ENCODE data around the gene CAPN12. TPM values are rescaled to one million over a fixed set of nuclear protein-coding genes. Genes with fewer than 3 reads are reported as not detected.

The CAPN12 gene
- total RNA-seq, 1 donor from 2014 or later: 12.4 TPM

- no peak for ATAC-seq (ENCODE audit: low read depth)
- Mint-ChIP-seq H3K27ac (no peak overlapping the region), H3K4me1 (no peaks in the 10 kb centered on the region), H3K4me3 (no peak overlapping the region), H3K27me3 (no peaks in the 10 kb centered on the region), H3K9me3 (no peaks in the 10 kb centered on the region), H3K36me3 (ENCODE audit: low read depth) (peaks cover 77% of the 10 kb centered on the region)
- no peak for DNase-seq
- ChIA-PET POLR2A (no interaction called here), CTCF (interaction anchor here (0.6 kb wide), 1 partner anchor 276 kb away, joined by 4 read pairs; no protein-coding TSS in a partner anchor)
- no peak for TF ChIP-seq CTCF (IDR thresholded peaks at IDR 0.05)
- intact Hi-C loops (cut with micrococcal nuclease): no loop called here
Measured at GRCh38 chr19:38712161-38712748, 32.0 kb downstream of the CAPN12 start.

GRCh38 chr19:38711726-38712153 lies 32.5 kb downstream of the CAPN12 start:
- intact Hi-C loops (cut with micrococcal nuclease): no loop called here
- DNase-seq: no peak
- Mint-ChIP-seq H3K9me3 (no peaks in the 10 kb centered on the region), H3K27me3 (no peaks in the 10 kb centered on the region), H3K4me3 (no peak overlapping the region), H3K27ac (no peak overlapping the region), H3K4me1 (no peaks in the 10 kb centered on the region), H3K36me3 (ENCODE audit: low read depth) (peaks cover 78% of the 10 kb centered on the region)
- CTCF ChIA-PET: interaction anchor here (0.6 kb wide), 1 partner anchor 276 kb away, joined by 4 read pairs; no protein-coding TSS in a partner anchor
- TF ChIP-seq CTCF (IDR thresholded peaks at IDR 0.05): no peak
- POLR2A ChIA-PET: no interaction called here
- no peak for ATAC-seq (ENCODE audit: low read depth)

GRCh38 chr19:38710928-38711725 lies 33.1 kb downstream of the CAPN12 start:
- H3K4me1 Mint-ChIP-seq: no peaks in the 10 kb centered on the region
- intact Hi-C loops (cut with micrococcal nuclease): no loop called here
- ChIA-PET CTCF (no interaction called here), POLR2A (interaction anchor here (0.6 kb wide), 1 partner anchor 28 kb away, joined by 5 read pairs; no protein-coding TSS in a partner anchor)
- DNase-seq (no peak), ATAC-seq (ENCODE audit: low read depth) (no peak)
- TF ChIP-seq CTCF (IDR thresholded peaks at IDR 0.05): no peak
- H3K27ac Mint-ChIP-seq: no peak overlapping the region
- H3K27me3 Mint-ChIP-seq: no peaks in the 10 kb centered on the region
- no peaks in the 10 kb centered on the region for H3K9me3 Mint-ChIP-seq
- no peak overlapping the region for H3K4me3 Mint-ChIP-seq
- H3K36me3 Mint-ChIP-seq (ENCODE audit: low read depth): peaks cover 77% of the 10 kb centered on the region

- ChIA-PET POLR2A (interaction anchor here (0.6 kb wide), 1 partner anchor 29 kb away, joined by 5 read pairs; no protein-coding TSS in a partner anchor), CTCF (no interaction called here)
- DNase-seq: no peak
- H3K27ac Mint-ChIP-seq: no peak overlapping the region
- H3K4me1 Mint-ChIP-seq: no peaks in the 10 kb centered on the region
- H3K9me3 Mint-ChIP-seq: no peaks in the 10 kb centered on the region
- intact Hi-C loops (cut with micrococcal nuclease): no loop called here
- no peak for TF ChIP-seq CTCF (IDR thresholded peaks at IDR 0.05)
- H3K36me3 Mint-ChIP-seq (ENCODE audit: low read depth): peaks cover 78% of the 10 kb centered on the region
- H3K27me3 Mint-ChIP-seq: no peaks in the 10 kb centered on the region
- H3K4me3 Mint-ChIP-seq: no peak overlapping the region
- no peak for ATAC-seq (ENCODE audit: low read depth)
Measured at GRCh38 chr19:38710416-38710702, 33.9 kb downstream of the CAPN12 start.

- no peak for TF ChIP-seq CTCF (IDR thresholded peaks at IDR 0.05)
- H3K27ac Mint-ChIP-seq: no peak overlapping the region
Measured at GRCh38 chr19:38709671-38710415, 34.4 kb downstream of the CAPN12 start.

More at GRCh38 chr19:38709671-38710415, 34.4 kb downstream of the CAPN12 start:
- DNase-seq (no peak), ATAC-seq (ENCODE audit: low read depth) (no peak)
- POLR2A ChIA-PET: no interaction called here
- CTCF ChIA-PET: no interaction called here
- Mint-ChIP-seq H3K9me3 (no peaks in the 10 kb centered on the region), H3K4me3 (no peak overlapping the region), H3K4me1 (no peaks in the 10 kb centered on the region), H3K36me3 (ENCODE audit: low read depth) (peaks cover 82% of the 10 kb centered on the region), H3K27me3 (no peaks in the 10 kb centered on the region)
- intact Hi-C loops (cut with micrococcal nuclease): no loop called here
